Activated CD4-positive, alpha-beta T cell treated with anti-CD3 and anti-CD28 coated beads, Interleukin-2, amount 10 ng/mL, durations not matched to agents 7 days and 5 days (primary cell): ENCODE data around the gene LKAAEAR1. TPM values are rescaled to one million over a fixed set of nuclear protein-coding genes. Genes with fewer than 3 reads are reported as not detected.
A peak's percentile ranks its signal among the peaks of the same experiment; 100 is the strongest.
"Not testable (repeated sequence)": the region's sequence is repeated elsewhere in the genome, so short reads cannot be mapped to it uniquely, and the experiment has no call there.

Experiments
- CTCF ChIA-PET: fragments of 350-600 bp; sonication (Branson Sonifier 250); formaldehyde crosslinking; loops from one replicate; lab custom pipeline; 2021; ENCODE audit warnings: antibody characterized with exemption; lab: Charles Lee
- POLR2A ChIA-PET: fragments of 350-600 bp; sonication (Branson Sonifier 250); formaldehyde crosslinking; loops from one replicate; lab custom pipeline; 2021; ENCODE audit warnings: antibody characterized with exemption; lab: Charles Lee
- DNase-seq: peaks from one replicate; pipeline ENCODE4 v3.0.0-alpha.2; 2020
- H3K27ac Mint-ChIP-seq: one replicate; pipeline ENCODE4 v1.8.0; 2021; ENCODE audit warnings: mild to moderate bottlenecking, moderate library complexity, mixed read lengths
- H3K27me3 Mint-ChIP-seq: one replicate; pipeline ENCODE4 v1.8.0; 2021; ENCODE audit warnings: mixed read lengths
- H3K36me3 Mint-ChIP-seq: one replicate; pipeline ENCODE4 v1.8.0; 2021; ENCODE audit warnings: low read depth, mixed read lengths
- H3K4me1 Mint-ChIP-seq: one replicate; pipeline ENCODE4 v1.8.0; 2021; ENCODE audit warnings: mixed read lengths
- H3K4me3 Mint-ChIP-seq: one replicate; pipeline ENCODE4 v1.8.0; 2021; ENCODE audit warnings: mild to moderate bottlenecking, moderate library complexity, mixed read lengths
- H3K9me3 Mint-ChIP-seq: one replicate; pipeline ENCODE4 v1.8.0; 2021; ENCODE audit warnings: mixed read lengths
- total RNA-seq, 2 experiments: library from RNA; stranded (reverse); gene quantifications; one replicate each; pipeline ENCODE4 v1.2.3, GENCODE V29; 2021

LKAAEAR1 gene
- under 1 TPM; 0.44 to 0.89 TPM for total RNA-seq

- Mint-ChIP-seq H3K4me1 (peaks cover 32% of the 10 kb centered on the region), H3K36me3 (peaks cover 2% of the 10 kb centered on the region), H3K27me3 (peaks cover 31% of the 10 kb centered on the region), H3K9me3 (peaks cover 9% of the 10 kb centered on the region), H3K27ac (no peak within 1 kb of the TSS), H3K4me3 (peak within 1 kb of the TSS; percentile 72)
- ChIA-PET CTCF (interaction anchor here (0.7 to 2.1 kb wide), 17 partner anchors 12 to 547 kb away, joined by 3 to 16 read pairs (median 3); partner anchors contain the start of genes PRPF6 and PTK6), POLR2A (no interaction called here)
- DNase-seq: no peak
These were observed at the start of gene LKAAEAR1 for GRCh38 chr20:64083804-64084684. Gene LKAAEAR1 (minus strand): TSS chr20:64084398. CDS start chr20:64084219, 179 bp downstream.

GRCh38 chr20:64131406-64131805, 47.2 kb upstream of the LKAAEAR1 start:
- Mint-ChIP-seq H3K36me3 (no peaks in the 10 kb centered on the region), H3K4me1 (no peaks in the 10 kb centered on the region), H3K9me3 (no peaks in the 10 kb centered on the region), H3K4me3 (no peak overlapping the region), H3K27ac (no peak overlapping the region), H3K27me3 (peaks cover 15% of the 10 kb centered on the region)
- ChIA-PET CTCF (no interaction called here), POLR2A (no interaction called here)
- DNase-seq: no peak

- H3K36me3 Mint-ChIP-seq: no peaks in the 10 kb centered on the region
- H3K4me3 Mint-ChIP-seq: no peak overlapping the region
- no peak for DNase-seq
- H3K27ac Mint-ChIP-seq: no peak overlapping the region
- H3K27me3 Mint-ChIP-seq: peaks cover 17% of the 10 kb centered on the region
- no peaks in the 10 kb centered on the region for H3K4me1 Mint-ChIP-seq
- ChIA-PET POLR2A (no interaction called here), CTCF (no interaction called here)
- no peaks in the 10 kb centered on the region for H3K9me3 Mint-ChIP-seq
These were observed 46.7 kb upstream of the LKAAEAR1 start for GRCh38 chr20:64130876-64131275.

- POLR2A ChIA-PET: no interaction called here
These were observed 46.1 kb upstream of the LKAAEAR1 start for GRCh38 chr20:64130271-64130670.

GRCh38 chr20:64129146-64129782, 45.1 kb upstream of the LKAAEAR1 start:
- Mint-ChIP-seq H3K27me3 (peaks cover 20% of the 10 kb centered on the region), H3K4me3 (no peak overlapping the region), H3K36me3 (no peaks in the 10 kb centered on the region), H3K27ac (no peak overlapping the region), H3K4me1 (no peaks in the 10 kb centered on the region), H3K9me3 (no peaks in the 10 kb centered on the region)
- no peak for DNase-seq
- POLR2A ChIA-PET: no interaction called here
- CTCF ChIA-PET: interaction anchor here (1.0 kb wide), 1 partner anchor 8 kb away, joined by 3 read pairs; no protein-coding TSS in a partner anchor

More at GRCh38 chr20:64130271-64130670, 46.1 kb upstream of the LKAAEAR1 start:
- DNase-seq: no peak
- CTCF ChIA-PET: no interaction called here
- Mint-ChIP-seq H3K9me3 (no peaks in the 10 kb centered on the region), H3K27me3 (peaks cover 15% of the 10 kb centered on the region), H3K4me1 (no peaks in the 10 kb centered on the region), H3K4me3 (no peak overlapping the region), H3K27ac (no peak overlapping the region), H3K36me3 (no peaks in the 10 kb centered on the region)

GRCh38 chr20:64123517-64123916, 39.3 kb upstream of the LKAAEAR1 start:
- H3K27ac Mint-ChIP-seq, H3K9me3 Mint-ChIP-seq, H3K4me3 Mint-ChIP-seq, POLR2A ChIA-PET, H3K4me1 Mint-ChIP-seq, DNase-seq, CTCF ChIA-PET, H3K36me3 Mint-ChIP-seq: not testable (repeated sequence)
- peaks cover 36% of the 10 kb centered on the region for H3K27me3 Mint-ChIP-seq

- POLR2A ChIA-PET, DNase-seq, CTCF ChIA-PET, H3K4me1 Mint-ChIP-seq, H3K9me3 Mint-ChIP-seq, H3K27ac Mint-ChIP-seq, H3K36me3 Mint-ChIP-seq, H3K4me3 Mint-ChIP-seq: not testable (repeated sequence)
- peaks cover 32% of the 10 kb centered on the region for H3K27me3 Mint-ChIP-seq
These were observed 38.7 kb upstream of the LKAAEAR1 start for GRCh38 chr20:64122927-64123326.

GRCh38 chr20:64121586-64121985, 37.4 kb upstream of the LKAAEAR1 start:
- Mint-ChIP-seq H3K9me3 (no peaks in the 10 kb centered on the region), H3K4me1 (peaks cover 9% of the 10 kb centered on the region), H3K27ac (no peak overlapping the region), H3K36me3 (no peaks in the 10 kb centered on the region), H3K4me3 (no peak overlapping the region), H3K27me3 (peaks cover 30% of the 10 kb centered on the region)
- DNase-seq: no peak
- CTCF ChIA-PET: interaction anchor here (0.6 to 2.8 kb wide), 11 partner anchors 7 to 583 kb away, joined by 3 to 16 read pairs (median 4); partner anchors contain the start of gene LKAAEAR1
- POLR2A ChIA-PET: no interaction called here

GRCh38 chr20:64119681-64120341, 35.6 kb upstream of the LKAAEAR1 start:
- ChIA-PET POLR2A (no interaction called here), CTCF (interaction anchor here (0.7 to 2.8 kb wide), 16 partner anchors 14 to 597 kb away, joined by 3 to 16 read pairs (median 4); partner anchors contain the start of genes C20orf204, LKAAEAR1, OPRL1 and RTEL1)
- DNase-seq: no peak
- Mint-ChIP-seq H3K27me3 (peaks cover 23% of the 10 kb centered on the region), H3K4me3 (no peak overlapping the region), H3K9me3 (no peaks in the 10 kb centered on the region), H3K4me1 (peaks cover 9% of the 10 kb centered on the region), H3K36me3 (no peaks in the 10 kb centered on the region), H3K27ac (peak overlapping the region; percentile 76)

GRCh38 chr20:64119301-64119680, 35.1 kb upstream of the LKAAEAR1 start:
- POLR2A ChIA-PET: no interaction called here
- DNase-seq: no peak
- peaks cover 19% of the 10 kb centered on the region for H3K27me3 Mint-ChIP-seq
- no peaks in the 10 kb centered on the region for H3K9me3 Mint-ChIP-seq
- H3K27ac Mint-ChIP-seq: no peak overlapping the region
- CTCF ChIA-PET: interaction anchor here (0.9 to 2.8 kb wide), 5 partner anchors 35 to 596 kb away, joined by 3 to 16 read pairs (median 4); partner anchors contain the start of genes LKAAEAR1 and SAMD10
- H3K4me3 Mint-ChIP-seq: no peak overlapping the region
- peaks cover 9% of the 10 kb centered on the region for H3K4me1 Mint-ChIP-seq
- H3K36me3 Mint-ChIP-seq: no peaks in the 10 kb centered on the region

GRCh38 chr20:64117432-64117777, 33.2 kb upstream of the LKAAEAR1 start:
- not testable (repeated sequence) for H3K4me3 Mint-ChIP-seq, H3K36me3 Mint-ChIP-seq, H3K4me1 Mint-ChIP-seq, DNase-seq, H3K9me3 Mint-ChIP-seq, H3K27ac Mint-ChIP-seq
- H3K27me3 Mint-ChIP-seq: peaks cover 10% of the 10 kb centered on the region
- ChIA-PET CTCF (interaction anchor here (0.6 to 0.9 kb wide), 3 partner anchors 22 to 568 kb away, joined by 3 to 4 read pairs (median 4); no protein-coding TSS in a partner anchor), POLR2A (interaction anchor here (0.6 kb wide), 1 partner anchor 1244 kb away, joined by 3 read pairs; no protein-coding TSS in a partner anchor)
